OCI-LY1 (cell line): ENCODE results near the gene SEMA3A.

Experiments
- H2AFZ ChIP-seq: fragments of 200-600 bp; sonication (generic), shearing (Covaris generic); 2 replicates; pipeline ENCODE4 v1.6.0; 2014; ENCODE audit warnings: antibody characterized with exemption, mild to moderate bottlenecking, low read length
- H3F3A ChIP-seq: fragments of 200-600 bp; sonication (generic), shearing (Covaris generic); 2 replicates; pipeline ENCODE4 v1.6.0; 2014; ENCODE audit warnings: mild to moderate bottlenecking, antibody characterized with exemption, low read length, moderate library complexity; ENCODE audit not compliant: insufficient read depth
- H3K27ac ChIP-seq: fragments of 200-600 bp; sonication (generic); 2 replicates; pipeline ENCODE4 v1.5.1; 2014; ENCODE audit warnings: low read length, mixed run types, mild to moderate bottlenecking, low read depth; ENCODE audit not compliant: poor library complexity, severe bottlenecking
- H3K27me3 ChIP-seq: fragments of 200-600 bp; sonication (generic); 2 replicates; pipeline ENCODE4 v1.6.0; 2014; ENCODE audit warnings: antibody characterized with exemption, mild to moderate bottlenecking, low read length, moderate library complexity; ENCODE audit not compliant: insufficient read depth
- H3K36me3 ChIP-seq: fragments of 200-600 bp; sonication (generic); 2 replicates; pipeline ENCODE4 v1.6.1; 2014; ENCODE audit warnings: mild to moderate bottlenecking, antibody characterized with exemption, low read length, moderate library complexity, mixed read lengths; ENCODE audit not compliant: insufficient read depth
- H3K4me1 ChIP-seq: fragments of 200-600 bp; sonication (generic); 2 replicates; pipeline ENCODE4 v1.5.1; 2014; ENCODE audit warnings: mild to moderate bottlenecking, low read length, moderate library complexity; ENCODE audit not compliant: insufficient read depth, severe bottlenecking
- H3K4me2 ChIP-seq: fragments of 200-600 bp; sonication (generic), shearing (Covaris generic); 2 replicates; pipeline ENCODE4 v1.6.1; 2014; ENCODE audit warnings: low read length
- H3K4me3 ChIP-seq: fragments of 200-600 bp; sonication (generic); 2 replicates; pipeline ENCODE4 v1.5.1; 2014; ENCODE audit warnings: low read length, low read depth, mild to moderate bottlenecking, mixed read lengths; ENCODE audit not compliant: poor library complexity, severe bottlenecking
- H3K79me2 ChIP-seq: fragments of 200-600 bp; shearing (Covaris generic); 2 replicates; pipeline ENCODE4 v1.6.1; 2016; ENCODE audit warnings: mixed run types, low read length, mixed read lengths; ENCODE audit not compliant: insufficient read depth
- H3K9ac ChIP-seq: fragments of 200-600 bp; sonication (generic), shearing (Covaris generic); 2 replicates; pipeline ENCODE4 v1.6.1; 2014; ENCODE audit warnings: mild to moderate bottlenecking, low read length, mixed read lengths
- H3K9me2 ChIP-seq: fragments of 200-600 bp; sonication (generic), shearing (Covaris generic); 2 replicates; pipeline ENCODE4 v1.6.1; 2014; ENCODE audit warnings: low read depth, mild to moderate bottlenecking, low read length, mixed read lengths
- H3K9me3 ChIP-seq: fragments of 200-600 bp; shearing (Covaris generic); 2 replicates; pipeline ENCODE4 v1.6.1; 2014; ENCODE audit warnings: low read length, mixed read lengths
- H4K20me1 ChIP-seq: fragments of 200-600 bp; sonication (generic), shearing (Covaris generic); 2 replicates; pipeline ENCODE4 v1.6.0; 2016; ENCODE audit warnings: mild to moderate bottlenecking, low read length; ENCODE audit not compliant: insufficient read depth
- EZH2 ChIP-seq: fragments of 200-600 bp; sonication (generic), shearing (Covaris generic); IDR thresholded peaks from 2 replicates; pipeline ENCODE4 v1.8.0; 2017; ENCODE audit warnings: borderline replicate concordance, mixed run types, mild to moderate bottlenecking, antibody characterized with exemption, low read length, moderate library complexity, mixed read lengths
- TF ChIP-seq, protein P1 (sequence below): fragments of 200-600 bp; sonication (generic), shearing (Covaris generic); IDR thresholded peaks from 2 replicates; pipeline ENCODE4 v1.5.1; 2017; ENCODE audit warnings: mild to moderate bottlenecking, antibody characterized with exemption, low read length, moderate library complexity, mixed read lengths

The SEMA3A gene

DNA sequence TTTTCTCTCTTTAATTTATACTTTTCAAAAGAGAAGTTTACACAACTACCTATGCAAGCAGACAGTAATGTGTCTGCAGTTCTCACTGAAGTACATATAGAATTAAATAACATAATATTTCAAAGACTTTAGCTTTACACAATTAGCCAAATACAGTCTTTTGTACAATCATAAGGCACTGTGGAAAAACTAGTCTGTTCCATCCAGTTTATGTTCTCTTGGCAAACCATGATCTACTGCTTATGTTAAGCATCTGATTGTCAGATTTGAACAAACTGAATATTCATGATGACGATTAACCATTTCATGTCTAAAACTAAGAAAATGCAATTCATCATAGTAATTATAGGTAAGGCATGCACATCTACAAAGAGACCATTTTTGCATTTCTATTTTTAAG is 842 bp downstream of the SEMA3A start:
- Histone ChIP-seq H3K27me3 (no peaks in the 10 kb centered on the region), H3F3A (no peaks in the 10 kb centered on the region), H3K4me3 (peak overlapping the region; percentile 39), H3K36me3 (no peaks in the 10 kb centered on the region), H3K4me1 (peaks cover 23% of the 10 kb centered on the region), H3K9ac (no peak overlapping the region), H3K27ac (no peak overlapping the region), H2AFZ (no peak overlapping the region), H3K4me2 (0 out of 2 replicates have a peak overlapping the region, but pooled peaks have one; percentile 13), H3K9me3 (no peaks in the 10 kb centered on the region), H4K20me1 (no peaks in the 10 kb centered on the region), H3K9me2 (no peaks in the 10 kb centered on the region), H3K79me2 (no peaks in the 10 kb centered on the region)
- TF ChIP-seq, protein P1, sequence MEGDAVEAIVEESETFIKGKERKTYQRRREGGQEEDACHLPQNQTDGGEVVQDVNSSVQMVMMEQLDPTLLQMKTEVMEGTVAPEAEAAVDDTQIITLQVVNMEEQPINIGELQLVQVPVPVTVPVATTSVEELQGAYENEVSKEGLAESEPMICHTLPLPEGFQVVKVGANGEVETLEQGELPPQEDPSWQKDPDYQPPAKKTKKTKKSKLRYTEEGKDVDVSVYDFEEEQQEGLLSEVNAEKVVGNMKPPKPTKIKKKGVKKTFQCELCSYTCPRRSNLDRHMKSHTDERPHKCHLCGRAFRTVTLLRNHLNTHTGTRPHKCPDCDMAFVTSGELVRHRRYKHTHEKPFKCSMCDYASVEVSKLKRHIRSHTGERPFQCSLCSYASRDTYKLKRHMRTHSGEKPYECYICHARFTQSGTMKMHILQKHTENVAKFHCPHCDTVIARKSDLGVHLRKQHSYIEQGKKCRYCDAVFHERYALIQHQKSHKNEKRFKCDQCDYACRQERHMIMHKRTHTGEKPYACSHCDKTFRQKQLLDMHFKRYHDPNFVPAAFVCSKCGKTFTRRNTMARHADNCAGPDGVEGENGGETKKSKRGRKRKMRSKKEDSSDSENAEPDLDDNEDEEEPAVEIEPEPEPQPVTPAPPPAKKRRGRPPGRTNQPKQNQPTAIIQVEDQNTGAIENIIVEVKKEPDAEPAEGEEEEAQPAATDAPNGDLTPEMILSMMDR: no peak
- no peak for TF ChIP-seq EZH2

DNA sequence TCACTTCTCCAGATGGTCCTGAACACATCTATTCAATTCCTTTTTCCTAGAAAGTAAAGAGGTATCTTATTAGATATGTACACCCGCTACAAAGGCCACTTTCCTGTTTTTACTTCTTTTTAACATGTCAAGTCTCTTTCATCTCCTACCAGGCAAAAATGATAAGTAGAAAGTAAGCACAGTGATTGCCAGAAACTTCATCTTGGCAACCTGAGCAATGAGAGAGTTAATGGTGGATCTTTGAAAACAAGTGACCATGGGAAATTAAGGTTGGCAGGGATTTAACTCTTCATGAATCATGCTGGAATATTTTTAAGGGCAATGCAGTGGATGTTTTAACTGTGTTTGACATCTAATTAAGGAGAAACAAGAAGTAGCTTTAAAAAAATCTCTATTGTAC is 2.7 kb downstream of the SEMA3A start:
- Histone ChIP-seq H3K36me3 (no peaks in the 10 kb centered on the region), H2AFZ (no peak overlapping the region), H3K27me3 (no peaks in the 10 kb centered on the region), H3K9me2 (no peaks in the 10 kb centered on the region), H3K4me3 (no peak overlapping the region), H3K4me2 (no peak overlapping the region), H3K9ac (no peak overlapping the region), H3K27ac (no peak overlapping the region), H3K79me2 (no peaks in the 10 kb centered on the region), H3K4me1 (peaks cover 23% of the 10 kb centered on the region), H3F3A (no peaks in the 10 kb centered on the region), H4K20me1 (no peaks in the 10 kb centered on the region), H3K9me3 (no peaks in the 10 kb centered on the region)
- TF ChIP-seq, protein P1: no peak
- no peak for TF ChIP-seq EZH2

GRCh38 chr7:84191261-84191660 is 3.3 kb downstream of the SEMA3A start:
- TF ChIP-seq EZH2: no peak
- TF ChIP-seq, protein P1: no peak
- Histone ChIP-seq H3F3A (no peaks in the 10 kb centered on the region), H3K9me2 (no peaks in the 10 kb centered on the region), H3K27me3 (no peaks in the 10 kb centered on the region), H3K9me3 (no peaks in the 10 kb centered on the region), H3K36me3 (no peaks in the 10 kb centered on the region), H3K79me2 (no peaks in the 10 kb centered on the region), H3K9ac (no peak overlapping the region), H3K4me3 (no peak overlapping the region), H3K27ac (no peak overlapping the region), H4K20me1 (no peaks in the 10 kb centered on the region), H3K4me2 (no peak overlapping the region), H2AFZ (no peak overlapping the region), H3K4me1 (peaks cover 23% of the 10 kb centered on the region)
